GM12891 (cell line): Measurements from ENCODE around the gene MBIP.

ENCODE experiments used
- DNase-seq: peaks from one replicate; pipeline ENCODE4 v3.0.0; 2011; ENCODE audit warnings: low spot score; ENCODE audit not compliant: insufficient read length
- FAIRE-seq: peaks from 2 replicates; lab custom pipeline; 2011; peaks lifted over from hg19 to GRCh38; lab: Jason Lieb, UNC
- PAX5 ChIP-seq: IDR thresholded peaks from 2 replicates; pipeline ENCODE4 v1.6.1; 2011; ENCODE audit warnings: low read length, moderate library complexity, mild to moderate bottlenecking; ENCODE audit not compliant: insufficient read depth, severe bottlenecking
- POLR2A ChIP-seq: IDR thresholded peaks from 2 replicates; pipeline ENCODE4 v1.6.1; 2011; ENCODE audit warnings: low read depth, low read length, control low read depth
- POLR2AphosphoS5 ChIP-seq: IDR thresholded peaks from 2 replicates; pipeline ENCODE4 v1.6.1; 2011; ENCODE audit warnings: low read depth, low read length, control low read depth
- POU2F2 ChIP-seq: IDR thresholded peaks from 2 replicates; pipeline ENCODE4 v1.6.1; 2011; ENCODE audit warnings: low read depth, mild to moderate bottlenecking, control low read depth, low read length, moderate library complexity
- SPI1 ChIP-seq: IDR thresholded peaks from 2 replicates; pipeline ENCODE4 v1.6.1; 2011; ENCODE audit warnings: low read depth, low read length, control low read depth
- TAF1 ChIP-seq: IDR thresholded peaks from 2 replicates; pipeline ENCODE4 v1.6.1; 2011; ENCODE audit warnings: low read depth, low read length, control low read depth

MBIP gene

GRCh38 chr14:36313206-36313605 lies 7.2 kb downstream of the MBIP start:
- no peak for FAIRE-seq
- TF ChIP-seq PAX5 (no peak), POU2F2 (no peak), POLR2A (no peak), SPI1 (no peak), TAF1 (no peak), POLR2AphosphoS5 (no peak)
- DNase-seq: no peak

GRCh38 chr14:36306836-36307235 lies 13.6 kb downstream of the MBIP start:
- no peak for DNase-seq
- TF ChIP-seq SPI1 (no peak), POLR2A (no peak), POU2F2 (no peak), TAF1 (no peak), PAX5 (no peak), POLR2AphosphoS5 (no peak)
- no peak for FAIRE-seq

DNA sequence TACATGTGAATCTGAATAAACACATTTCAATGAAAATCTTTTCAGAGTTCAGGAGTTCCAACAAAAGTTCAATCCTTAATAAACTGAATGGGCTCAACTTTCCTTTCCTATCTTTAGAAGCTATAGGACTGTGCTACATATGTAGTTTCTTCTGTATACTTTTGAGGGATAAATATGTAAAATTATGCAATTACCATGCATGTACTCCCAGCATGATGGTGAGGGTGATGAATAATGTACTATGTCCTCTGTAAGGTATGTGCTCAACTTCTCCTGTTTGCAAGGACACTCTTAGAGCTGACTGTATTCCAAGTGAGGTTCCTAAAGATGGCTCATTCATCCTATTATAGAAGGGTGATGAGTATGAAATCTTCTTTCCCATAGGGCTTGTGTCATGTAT lies 15.5 kb downstream of the MBIP start:
- DNase-seq (no peak), FAIRE-seq (no peak)
- no peak for TF ChIP-seq SPI1
- no peak for TF ChIP-seq TAF1
- no peak for TF ChIP-seq PAX5
- no peak for TF ChIP-seq POLR2A
- TF ChIP-seq POLR2AphosphoS5: no peak
- TF ChIP-seq POU2F2: no peak

GRCh38 chr14:36303960-36304359 lies 16.5 kb downstream of the MBIP start:
- TF ChIP-seq SPI1 (no peak), POLR2A (no peak), TAF1 (no peak), POLR2AphosphoS5 (no peak), PAX5 (no peak), POU2F2 (no peak)
- no peak for FAIRE-seq
- DNase-seq: no peak

DNA sequence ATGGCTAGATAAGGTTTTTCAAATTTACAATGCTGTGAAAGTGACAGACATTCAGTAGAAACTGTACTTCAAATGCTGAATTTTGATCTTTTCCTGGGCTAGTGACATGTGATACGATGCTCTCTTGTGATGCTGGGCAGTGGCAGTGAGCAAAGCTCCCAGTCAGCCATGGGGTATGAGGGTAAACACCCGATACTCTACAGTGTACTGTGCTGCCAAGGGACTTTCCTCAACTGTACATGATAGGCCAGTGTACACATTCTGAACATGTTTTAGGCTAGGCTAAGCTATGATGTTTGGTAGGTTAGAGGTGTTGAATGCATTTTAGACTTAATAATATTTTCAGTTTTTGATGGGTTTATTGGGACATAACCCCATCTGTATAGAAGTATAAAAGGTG lies 17.6 kb downstream of the MBIP start:
- TF ChIP-seq POLR2AphosphoS5: no peak
- no peak for TF ChIP-seq TAF1
- no peak for TF ChIP-seq SPI1
- TF ChIP-seq POU2F2: no peak
- TF ChIP-seq POLR2A: no peak
- no peak for TF ChIP-seq PAX5
- no peak for FAIRE-seq
- DNase-seq: no peak

DNA sequence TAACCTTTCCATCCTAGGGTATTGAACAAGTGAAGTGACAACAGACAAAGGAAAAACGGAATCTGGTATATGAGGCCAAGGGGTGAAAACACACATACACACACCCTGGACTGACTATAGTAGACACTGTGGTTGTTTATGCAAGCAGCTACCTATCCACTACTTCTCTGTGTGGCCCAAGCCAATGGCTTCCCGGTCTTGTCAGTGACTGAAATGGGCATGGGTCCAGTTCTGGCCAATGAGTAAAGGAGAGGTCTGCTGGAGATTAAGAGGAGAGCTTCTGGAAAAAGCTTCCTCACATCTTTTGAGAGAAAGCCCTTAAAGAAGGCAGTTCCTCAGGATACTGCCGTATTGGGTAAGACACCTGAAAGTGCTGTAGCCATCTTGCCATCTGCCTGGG lies 19.3 kb downstream of the MBIP start:
- no peak for DNase-seq
- TF ChIP-seq PAX5: no peak
- TF ChIP-seq POU2F2: no peak
- TF ChIP-seq TAF1: no peak
- no peak for TF ChIP-seq POLR2AphosphoS5
- TF ChIP-seq POLR2A: no peak
- no peak for TF ChIP-seq SPI1
- FAIRE-seq: no peak

- DNase-seq (no peak), FAIRE-seq (no peak)
- TF ChIP-seq SPI1: no peak
- TF ChIP-seq POLR2A: no peak
- no peak for TF ChIP-seq POLR2AphosphoS5
- TF ChIP-seq POU2F2: no peak
- no peak for TF ChIP-seq TAF1
- no peak for TF ChIP-seq PAX5
Measured at GRCh38 chr14:36300337-36300736, 20.1 kb downstream of the MBIP start.

- no peak for FAIRE-seq
- TF ChIP-seq POLR2AphosphoS5 (no peak), POU2F2 (no peak), SPI1 (no peak), PAX5 (no peak), POLR2A (no peak)
- DNase-seq: no peak
Measured at GRCh38 chr14:36295642-36296627, 24.5 kb downstream of the MBIP start.

DNA sequence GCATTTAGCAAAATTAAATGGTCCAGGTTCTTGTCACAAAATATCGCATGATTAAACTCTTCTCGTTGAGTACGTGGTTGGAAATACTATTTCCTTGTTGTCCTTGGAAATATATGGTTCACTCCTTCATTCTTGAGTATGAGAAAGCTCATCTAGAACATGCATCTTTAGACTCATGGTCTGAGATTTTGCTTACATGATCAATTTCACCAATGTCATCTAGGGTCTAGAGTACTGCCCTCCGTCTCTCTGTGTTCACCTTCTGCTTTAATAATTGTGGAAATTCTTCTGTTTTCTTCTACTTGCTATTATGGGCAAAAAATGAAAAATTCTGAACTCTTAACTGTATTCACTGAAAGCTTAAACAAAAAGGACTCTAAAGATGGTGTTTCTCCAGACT lies 25.9 kb downstream of the MBIP start:
- TF ChIP-seq SPI1 (no peak), POU2F2 (no peak), POLR2AphosphoS5 (no peak), PAX5 (no peak), POLR2A (no peak), TAF1 (no peak)
- no peak for FAIRE-seq

DNA sequence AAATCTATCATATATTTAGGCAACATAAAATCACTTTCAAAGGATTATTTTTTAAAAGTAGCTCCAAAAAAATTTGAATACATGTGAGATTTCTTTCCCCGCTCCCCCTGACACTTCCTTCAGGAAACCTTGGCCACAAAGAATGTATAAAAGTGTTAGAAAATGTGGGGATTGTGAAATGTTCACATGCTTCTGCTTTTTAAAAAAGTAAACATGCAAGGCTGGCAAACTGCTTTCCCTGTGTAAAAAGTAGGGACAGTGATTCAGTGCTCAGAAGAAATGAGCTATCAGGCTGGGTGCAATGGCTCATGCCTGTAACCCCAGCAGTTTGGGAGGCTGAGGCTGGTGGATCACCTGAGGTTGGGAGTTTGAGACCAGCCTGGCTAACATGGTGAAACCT lies 26.6 kb downstream of the MBIP start:
- TF ChIP-seq POLR2A: no peak
- no peak for TF ChIP-seq PAX5
- no peak for TF ChIP-seq POU2F2
- no peak for TF ChIP-seq SPI1
- no peak for TF ChIP-seq POLR2AphosphoS5
- TF ChIP-seq TAF1: no peak
- DNase-seq: no peak
- FAIRE-seq: no peak

More for the DNA sequence above, 25.9 kb downstream of the MBIP start:
- DNase-seq: no peak
